Natural killer cell (primary cell): ENCODE data around the gene MTMR12. TPM values are rescaled to one million over a fixed set of nuclear protein-coding genes. Genes with fewer than 3 reads are reported as not detected.
"Not testable (repeated sequence)": the region's sequence is repeated elsewhere in the genome, so short reads cannot be mapped to it uniquely, and the experiment has no call there.

Experiments used
- ATAC-seq, 3 donors: fragments of 150-1000 bp in 2 of 3; fragments of 200-7000 bp in 1 of 3; cut with Tn5 transposase; 1 replicate in 1 of 3; 2 replicates in 2 of 3; pipeline ENCODE4 v1.10.0; 2021; ENCODE audit warnings: mild to moderate bottlenecking in 2 of 3, moderate library complexity in 2 of 3
- DNase-seq, 2 donors: peaks; one replicate each; pipeline versions ENCODE4 v3.0.0 to v3.0.0-alpha.2; 2013 to 2021; ENCODE audit warnings: mixed read lengths in 1 of 2
- H3K27ac ChIP-seq: one replicate; pipeline ENCODE4 v1.5.1; 2013; ENCODE audit warnings: mild to moderate bottlenecking, low read length
- H3K27me3 ChIP-seq: one replicate; pipeline ENCODE4 v1.6.1; 2013; ENCODE audit warnings: low read length; ENCODE audit not compliant: control insufficient read depth, insufficient read depth
- H3K36me3 ChIP-seq: one replicate; pipeline ENCODE4 v1.6.1; 2013; ENCODE audit warnings: low read length; ENCODE audit not compliant: control insufficient read depth, insufficient read depth
- H3K4me1 ChIP-seq: one replicate; pipeline ENCODE4 v1.6.1; 2013; ENCODE audit warnings: low read length; ENCODE audit not compliant: control insufficient read depth, insufficient read depth
- H3K4me3 ChIP-seq: one replicate; pipeline ENCODE4 v1.5.1; 2013; ENCODE audit warnings: low read length
- H3K9me3 ChIP-seq: one replicate; pipeline ENCODE4 v1.6.1; 2013; ENCODE audit warnings: low read length; ENCODE audit not compliant: control insufficient read depth, insufficient read depth
- H3K27ac Mint-ChIP-seq, 2 donors: one replicate each; pipeline ENCODE4 v1.8.0; 2022; ENCODE audit warnings: mild to moderate bottlenecking in 2 of 2, mixed read lengths in 2 of 2, moderate library complexity in 1 of 2
- H3K27me3 Mint-ChIP-seq, 2 donors: one replicate each; pipeline ENCODE4 v1.8.0; 2022; ENCODE audit warnings: low read depth in 2 of 2, mixed read lengths in 2 of 2
- H3K36me3 Mint-ChIP-seq: one replicate; pipeline ENCODE4 v1.8.0; 2022; ENCODE audit warnings: mixed read lengths
- H3K4me1 Mint-ChIP-seq, 2 donors: one replicate each; pipeline ENCODE4 v1.8.0; 2022; ENCODE audit warnings: mixed read lengths in 2 of 2
- H3K4me3 Mint-ChIP-seq: one replicate; pipeline ENCODE4 v1.8.0; 2022; ENCODE audit warnings: mild to moderate bottlenecking, moderate library complexity, mixed read lengths
- H3K9me3 Mint-ChIP-seq, 2 donors: one replicate each; pipeline ENCODE4 v1.8.0; 2022; ENCODE audit warnings: mixed read lengths in 2 of 2
- WGBS: methylation state at CpG from one replicate; pipeline ENCODE4 v1.1.7; 2013; ENCODE audit warnings: missing lambda C conversion rate; ENCODE audit not compliant: insufficient coverage; 5-methylcytosine and 5-hydroxymethylcytosine counted together
- intact Hi-C: fragments of 100-400 bp; cut with micrococcal nuclease; formaldehyde crosslinking; loops from one replicate; pipeline ENCODE4 v1.14.2; 2022
- total RNA-seq, 4 donors: library from RNA; stranded (reverse); fragments of 120-200 nt in 1 of 4; gene quantifications; one replicate each; pipeline versions ENCODE4 v1.2.3 to v1.2.4, GENCODE V29; 2013 to 2022
- TF ChIP-seq, protein P1 (sequence below): fragments of 200-600 bp; IDR thresholded peaks from one replicate; pipeline ENCODE4 v1.8.0; 2022; ENCODE audit warnings: antibody characterized with exemption

Gene MTMR12
- total RNA-seq, 3 donors from 2014 or later (not counting 1 experiment from before 2014, with no cell fraction given): 36.9 to 47.7 (median 39.8) TPM

DNA sequence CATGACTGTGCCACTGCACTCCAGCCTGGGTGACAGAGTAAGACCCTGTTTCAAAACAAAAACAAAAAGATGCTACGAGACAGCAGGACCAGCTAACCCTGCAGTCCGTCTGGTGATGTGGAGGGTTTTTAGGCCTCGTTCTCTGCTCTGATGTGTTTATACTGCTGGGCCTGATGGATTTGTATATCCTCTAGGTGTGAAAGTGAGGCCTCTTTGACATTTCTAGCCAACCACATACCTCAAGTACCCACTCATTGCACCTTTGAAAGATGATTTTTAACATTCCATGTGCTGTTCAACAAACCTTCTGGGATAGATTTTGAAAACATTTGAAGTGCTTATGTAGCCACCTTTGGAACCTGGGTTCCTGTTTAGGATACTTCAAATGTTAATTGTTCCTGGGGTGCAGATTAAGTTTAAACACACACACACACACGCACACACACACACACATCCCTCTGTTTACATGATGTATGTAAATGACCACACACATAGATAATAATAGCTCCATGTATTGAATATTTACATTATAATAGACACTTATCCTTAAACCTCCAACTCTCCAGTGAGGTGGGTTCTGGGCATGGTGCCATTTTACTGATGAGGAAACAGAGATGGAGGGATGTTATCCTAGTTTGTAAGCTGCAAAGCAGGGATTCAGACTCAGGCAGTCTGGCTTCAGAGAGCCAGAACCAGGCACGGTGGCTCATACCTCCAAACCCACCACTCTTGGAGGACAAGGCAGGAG lies 89.8 kb downstream of the MTMR12 start:
- 98% methylated on average over 4 of the region's 5 CpGs for WGBS
- Histone ChIP-seq H3K4me3 (no peak overlapping the region), H3K4me1 (no peaks in the 10 kb centered on the region), H3K27me3 (no peaks in the 10 kb centered on the region), H3K27ac (no peak overlapping the region), H3K36me3 (no peaks in the 10 kb centered on the region), H3K9me3 (no peaks in the 10 kb centered on the region)
- no peaks in the 10 kb centered on the region for H3K4me1 Mint-ChIP-seq
- TF ChIP-seq, protein P1, sequence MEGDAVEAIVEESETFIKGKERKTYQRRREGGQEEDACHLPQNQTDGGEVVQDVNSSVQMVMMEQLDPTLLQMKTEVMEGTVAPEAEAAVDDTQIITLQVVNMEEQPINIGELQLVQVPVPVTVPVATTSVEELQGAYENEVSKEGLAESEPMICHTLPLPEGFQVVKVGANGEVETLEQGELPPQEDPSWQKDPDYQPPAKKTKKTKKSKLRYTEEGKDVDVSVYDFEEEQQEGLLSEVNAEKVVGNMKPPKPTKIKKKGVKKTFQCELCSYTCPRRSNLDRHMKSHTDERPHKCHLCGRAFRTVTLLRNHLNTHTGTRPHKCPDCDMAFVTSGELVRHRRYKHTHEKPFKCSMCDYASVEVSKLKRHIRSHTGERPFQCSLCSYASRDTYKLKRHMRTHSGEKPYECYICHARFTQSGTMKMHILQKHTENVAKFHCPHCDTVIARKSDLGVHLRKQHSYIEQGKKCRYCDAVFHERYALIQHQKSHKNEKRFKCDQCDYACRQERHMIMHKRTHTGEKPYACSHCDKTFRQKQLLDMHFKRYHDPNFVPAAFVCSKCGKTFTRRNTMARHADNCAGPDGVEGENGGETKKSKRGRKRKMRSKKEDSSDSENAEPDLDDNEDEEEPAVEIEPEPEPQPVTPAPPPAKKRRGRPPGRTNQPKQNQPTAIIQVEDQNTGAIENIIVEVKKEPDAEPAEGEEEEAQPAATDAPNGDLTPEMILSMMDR: no peak
- intact Hi-C loops: no loop called here
- H3K9me3 Mint-ChIP-seq: no peaks in the 10 kb centered on the region
- no peaks in the 10 kb centered on the region for H3K27me3 Mint-ChIP-seq
- H3K27ac Mint-ChIP-seq: no peak overlapping the region
- DNase-seq: no peak
- H3K4me3 Mint-ChIP-seq: no peak overlapping the region
- ATAC-seq: no peak
- no peaks in the 10 kb centered on the region for H3K36me3 Mint-ChIP-seq

GRCh38 chr5:32217886-32218396 lies 94.8 kb downstream of the MTMR12 start:
- Mint-ChIP-seq H3K4me3 (no peak overlapping the region), H3K27me3 (no peaks in the 10 kb centered on the region), H3K9me3 (no peaks in the 10 kb centered on the region), H3K36me3 (no peaks in the 10 kb centered on the region), H3K27ac (no peak overlapping the region), H3K4me1 (no peaks in the 10 kb centered on the region)
- TF ChIP-seq, protein P1: no peak
- intact Hi-C loops: no loop called here
- Histone ChIP-seq H3K4me1 (no peaks in the 10 kb centered on the region), H3K4me3 (no peak overlapping the region), H3K9me3 (no peaks in the 10 kb centered on the region), H3K27me3 (no peaks in the 10 kb centered on the region), H3K36me3 (no peaks in the 10 kb centered on the region), H3K27ac (no peak overlapping the region)
- no peak for DNase-seq
- 44% methylated on average over 12 of the region's 12 CpGs for WGBS
- ATAC-seq: no peak

GRCh38 chr5:32214344-32214743 lies 98.4 kb downstream of the MTMR12 start:
- ATAC-seq, H3K27ac Mint-ChIP-seq, H3K27me3 ChIP-seq, H3K4me1 Mint-ChIP-seq, H3K36me3 Mint-ChIP-seq, H3K27me3 Mint-ChIP-seq, H3K27ac ChIP-seq, H3K9me3 ChIP-seq, DNase-seq, H3K9me3 Mint-ChIP-seq, H3K4me3 ChIP-seq, intact Hi-C loops, H3K4me1 ChIP-seq, H3K4me3 Mint-ChIP-seq, H3K36me3 ChIP-seq: not testable (repeated sequence)
- WGBS: no CpG with 5 or more reads among the region's 1 CpG

- DNase-seq: no peak
- WGBS: 81% methylated on average over 3 of the region's 3 CpGs
- no peak for ATAC-seq
- H3K27me3 Mint-ChIP-seq: no peaks in the 10 kb centered on the region
- no peaks in the 10 kb centered on the region for H3K4me1 Mint-ChIP-seq
- TF ChIP-seq, protein P1: no peak
- Histone ChIP-seq H3K27me3 (no peaks in the 10 kb centered on the region), H3K4me1 (peaks cover 5% of the 10 kb centered on the region), H3K4me3 (no peak overlapping the region), H3K9me3 (no peaks in the 10 kb centered on the region), H3K27ac (no peak overlapping the region), H3K36me3 (no peaks in the 10 kb centered on the region)
- H3K36me3 Mint-ChIP-seq: no peaks in the 10 kb centered on the region
- no peaks in the 10 kb centered on the region for H3K9me3 Mint-ChIP-seq
- no peak overlapping the region for H3K27ac Mint-ChIP-seq
- intact Hi-C loops: no loop called here
- no peak overlapping the region for H3K4me3 Mint-ChIP-seq
These were observed 102.6 kb downstream of the MTMR12 start for GRCh38 chr5:32210151-32210550.

DNA sequence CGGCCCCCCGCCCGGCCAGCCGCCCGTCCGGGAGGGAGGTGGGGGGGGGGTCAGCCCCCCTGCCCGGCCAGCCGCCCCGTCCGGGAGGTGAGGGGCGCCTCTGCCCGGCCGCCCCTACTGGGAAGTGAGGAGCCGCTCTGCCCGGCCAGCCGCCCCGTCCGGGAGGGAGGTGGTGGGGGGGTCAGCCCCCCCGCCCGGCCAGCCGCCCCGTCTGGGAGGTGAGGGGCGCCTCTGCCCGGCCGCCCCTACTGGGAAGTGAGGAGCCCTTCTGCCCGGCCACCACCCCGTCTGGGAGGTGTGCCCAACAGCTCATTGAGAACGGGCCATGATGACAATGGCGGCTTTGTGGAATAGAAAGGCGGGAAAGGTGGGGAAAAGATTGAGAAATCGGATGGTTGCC lies 103.9 kb downstream of the MTMR12 start:
- H3K27me3 ChIP-seq, H3K9me3 Mint-ChIP-seq, H3K36me3 Mint-ChIP-seq, H3K27ac Mint-ChIP-seq, H3K27ac ChIP-seq, H3K4me1 Mint-ChIP-seq, H3K9me3 ChIP-seq, H3K4me3 Mint-ChIP-seq, H3K27me3 Mint-ChIP-seq, intact Hi-C loops, H3K36me3 ChIP-seq, H3K4me1 ChIP-seq, DNase-seq, ATAC-seq, H3K4me3 ChIP-seq: not testable (repeated sequence)
- no CpG with 5 or more reads among the region's 31 CpGs for WGBS
